Thyroid gland (tissue), 4 donors: ENCODE data around the gene TMEM131L. TPM values are rescaled to one million over a fixed set of nuclear protein-coding genes. Genes with fewer than 3 reads are reported as not detected.
"Not testable (repeated sequence)": the region's sequence is repeated elsewhere in the genome, so short reads cannot be mapped to it uniquely, and the experiment has no call there.

Experiments
- DNase-seq, 2 donors: peaks; one replicate each; pipeline ENCODE4 v3.0.0-alpha.2; 2019
- H3K27ac ChIP-seq, 3 donors: fragments of 200-600 bp; sonication (generic); 1 replicate in 2 of 3; 2 replicates in 1 of 3; pipeline ENCODE4 v1.5.1; 2016 to 2019; ENCODE audit warnings: mild to moderate bottlenecking in 1 of 3, moderate library complexity in 1 of 3
- H3K27me3 ChIP-seq: fragments of 200-600 bp; sonication (generic); one replicate; pipeline ENCODE4 v1.5.1; 2019
- H3K36me3 ChIP-seq, 2 donors: fragments of 200-600 bp; sonication (generic); one replicate each; pipeline ENCODE4 v1.5.1; 2016 to 2019
- H3K4me1 ChIP-seq, 2 donors: fragments of 200-600 bp; sonication (generic); one replicate each; pipeline ENCODE4 v1.5.1; 2017 to 2019
- H3K4me3 ChIP-seq, 3 donors: fragments of 200-600 bp; sonication (generic); replicated peaks in 1 of 3; 1 replicate in 2 of 3; 2 replicates in 1 of 3; pipeline ENCODE4 v1.5.1; 2016; ENCODE audit warnings: mild to moderate bottlenecking in 1 of 3
- H3K9me3 ChIP-seq: fragments of 200-600 bp; sonication (generic); one replicate; pipeline ENCODE4 v1.5.1; 2017
- POLR2A ChIP-seq, 2 donors: fragments of 450-650 bp; IDR thresholded peaks; one replicate each; pipeline ENCODE4 v1.6.1; 2017; ENCODE audit warnings: antibody characterized with exemption in 2 of 2, mild to moderate bottlenecking in 2 of 2, moderate library complexity in 1 of 2
- WGBS, 2 donors: methylation state at CpG; one replicate each; pipeline ENCODE4 v1.1.5; 2017; 5-methylcytosine and 5-hydroxymethylcytosine counted together
- intact Hi-C: fragments of 100-400 bp; cut with DNase I; formaldehyde crosslinking; loops from one replicate; pipeline ENCODE4 v1.15.1; 2023
- total RNA-seq, 4 donors: library from RNA; depleted of rRNA; stranded (reverse); fragments of >200 nt; gene quantifications; one replicate each; pipeline ENCODE4 v1.2.3, GENCODE V29; 2016
- TF ChIP-seq, protein P1 (sequence below), 6 experiments: fragments of 200-600 bp in 3 of 6; fragments of 450-650 bp in 3 of 6; sonication (generic) in 3 of 6; IDR thresholded peaks; one replicate each; pipeline ENCODE4 v1.5.1; 2016 to 2019; ENCODE audit warnings: antibody characterized with exemption in 6 of 6, mild to moderate bottlenecking in 2 of 6, inconsistent platforms in 1 of 6, moderate library complexity in 1 of 6

TMEM131L gene
- total RNA-seq, 4 donors from 2014 or later, result 11.1 to 17.9 (median 16.4) TPM

DNA sequence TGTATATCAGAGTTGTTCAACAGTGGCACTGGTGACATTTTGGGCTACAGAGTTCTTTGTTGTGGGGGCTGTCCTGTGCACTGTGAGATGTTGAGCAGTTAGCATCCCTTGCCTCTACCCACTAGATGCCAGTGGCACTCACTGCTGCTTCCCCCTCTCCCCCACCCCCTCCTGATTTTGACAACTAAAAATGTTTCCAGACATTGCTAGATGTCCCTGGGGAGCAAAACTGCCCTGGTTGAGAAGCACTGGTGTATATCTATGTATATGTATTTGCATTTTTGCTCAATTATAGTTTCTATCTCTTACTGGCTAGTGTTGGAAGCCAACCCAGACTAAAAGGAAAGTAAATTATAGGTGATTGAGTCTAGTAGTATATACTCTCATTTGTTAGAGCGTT lies 2.4 kb downstream of the TMEM131L start:
- Histone ChIP-seq H3K36me3 (no peaks in the 10 kb centered on the region), H3K27me3 (no peaks in the 10 kb centered on the region), H3K27ac (no peak overlapping the region), H3K9me3 (no peaks in the 10 kb centered on the region), H3K4me3 (no peak overlapping the region), H3K4me1 (peaks cover 7 to 25% of the 10 kb centered on the region in 2 donors)
- TF ChIP-seq, protein P1, sequence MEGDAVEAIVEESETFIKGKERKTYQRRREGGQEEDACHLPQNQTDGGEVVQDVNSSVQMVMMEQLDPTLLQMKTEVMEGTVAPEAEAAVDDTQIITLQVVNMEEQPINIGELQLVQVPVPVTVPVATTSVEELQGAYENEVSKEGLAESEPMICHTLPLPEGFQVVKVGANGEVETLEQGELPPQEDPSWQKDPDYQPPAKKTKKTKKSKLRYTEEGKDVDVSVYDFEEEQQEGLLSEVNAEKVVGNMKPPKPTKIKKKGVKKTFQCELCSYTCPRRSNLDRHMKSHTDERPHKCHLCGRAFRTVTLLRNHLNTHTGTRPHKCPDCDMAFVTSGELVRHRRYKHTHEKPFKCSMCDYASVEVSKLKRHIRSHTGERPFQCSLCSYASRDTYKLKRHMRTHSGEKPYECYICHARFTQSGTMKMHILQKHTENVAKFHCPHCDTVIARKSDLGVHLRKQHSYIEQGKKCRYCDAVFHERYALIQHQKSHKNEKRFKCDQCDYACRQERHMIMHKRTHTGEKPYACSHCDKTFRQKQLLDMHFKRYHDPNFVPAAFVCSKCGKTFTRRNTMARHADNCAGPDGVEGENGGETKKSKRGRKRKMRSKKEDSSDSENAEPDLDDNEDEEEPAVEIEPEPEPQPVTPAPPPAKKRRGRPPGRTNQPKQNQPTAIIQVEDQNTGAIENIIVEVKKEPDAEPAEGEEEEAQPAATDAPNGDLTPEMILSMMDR (IDR thresholded peaks at IDR 0.05), result no peak
- TF ChIP-seq POLR2A (IDR thresholded peaks at IDR 0.05), result no peak
- intact Hi-C loops, result loop anchor here (10.0 kb wide), 1 partner anchor 124 kb away; the partner anchor contains the start of gene MND1
- WGBS, 2 donors, result 77 to 82% methylated on average over 1 of the region's 1 CpG
- DNase-seq, result no peak

DNA sequence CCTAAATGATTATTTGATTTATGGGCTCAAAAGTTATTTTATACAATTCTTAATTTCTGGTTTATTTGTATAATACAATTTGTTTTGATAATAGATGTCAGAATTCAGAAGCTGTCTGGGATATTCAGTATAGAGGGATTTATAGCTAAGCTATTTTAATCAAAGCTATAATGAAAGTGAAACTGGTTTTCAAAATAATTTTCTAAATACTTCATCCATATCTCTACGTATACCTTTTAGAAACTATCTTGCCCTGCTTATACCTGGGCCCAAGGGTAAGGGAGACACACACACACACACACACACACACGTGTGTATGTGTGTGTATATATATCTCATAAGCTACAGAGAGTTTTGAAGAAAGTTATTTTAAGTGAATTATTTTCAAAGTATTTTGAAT lies 2.9 kb downstream of the TMEM131L start:
- no peak overlapping the region for H3K4me3 ChIP-seq

DNA sequence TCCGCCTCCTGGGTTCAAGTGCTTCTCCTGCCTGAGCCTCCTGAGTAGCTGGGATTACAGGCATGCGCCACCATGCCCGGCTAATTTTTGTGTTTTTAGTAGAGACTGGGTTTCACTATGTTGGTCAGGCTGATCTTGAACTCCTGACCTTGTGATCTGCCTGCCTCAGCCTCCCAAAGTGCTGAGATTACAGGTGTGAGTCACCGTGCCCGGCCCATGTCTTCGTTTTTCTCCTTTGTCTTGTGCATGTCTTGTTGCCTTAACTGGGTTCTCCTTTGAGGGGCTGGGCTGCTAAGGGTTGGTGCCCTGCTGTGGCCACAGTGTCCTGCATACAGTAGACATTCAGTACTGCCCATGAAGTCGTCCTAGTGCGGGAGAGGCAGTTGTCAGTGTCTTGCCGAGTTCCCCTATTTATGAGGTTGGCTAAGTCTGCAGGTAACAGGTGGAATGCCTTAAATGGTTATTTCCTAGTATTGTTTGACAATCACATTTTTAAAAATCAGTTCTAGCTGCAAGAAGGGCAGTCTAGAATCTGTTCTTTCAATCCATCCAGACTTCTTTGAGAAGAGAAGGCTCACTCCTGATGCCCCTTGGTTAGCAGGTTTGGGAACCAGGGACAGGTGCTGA lies 5.0 kb downstream of the TMEM131L start:
- H3K27me3 ChIP-seq, H3K4me3 ChIP-seq, DNase-seq, H3K27ac ChIP-seq, H3K36me3 ChIP-seq, H3K9me3 ChIP-seq, intact Hi-C loops: not testable (repeated sequence)
- WGBS, 2 donors, result 86 to 94% methylated on average over 8 to 9 of the region's 9 CpGs
- H3K4me1 ChIP-seq, result peaks cover 7 to 14% of the 10 kb centered on the region in 2 donors

More for the DNA sequence above, 2.9 kb downstream of the TMEM131L start:
- Histone ChIP-seq H3K9me3 (no peaks in the 10 kb centered on the region), H3K4me1 (peaks cover 7 to 23% of the 10 kb centered on the region in 2 donors), H3K27ac (no peak overlapping the region), H3K36me3 (no peaks in the 10 kb centered on the region), H3K27me3 (no peaks in the 10 kb centered on the region)
- DNase-seq, result no peak
- intact Hi-C loops, result loop anchor here (10.0 kb wide), 1 partner anchor 124 kb away; the partner anchor contains the start of gene MND1
- TF ChIP-seq, protein P1 (IDR thresholded peaks at IDR 0.05), result no peak
- no peak for TF ChIP-seq POLR2A (IDR thresholded peaks at IDR 0.05)
- WGBS, 2 donors, result 55 to 83% methylated on average over 2 of the region's 2 CpGs

DNA sequence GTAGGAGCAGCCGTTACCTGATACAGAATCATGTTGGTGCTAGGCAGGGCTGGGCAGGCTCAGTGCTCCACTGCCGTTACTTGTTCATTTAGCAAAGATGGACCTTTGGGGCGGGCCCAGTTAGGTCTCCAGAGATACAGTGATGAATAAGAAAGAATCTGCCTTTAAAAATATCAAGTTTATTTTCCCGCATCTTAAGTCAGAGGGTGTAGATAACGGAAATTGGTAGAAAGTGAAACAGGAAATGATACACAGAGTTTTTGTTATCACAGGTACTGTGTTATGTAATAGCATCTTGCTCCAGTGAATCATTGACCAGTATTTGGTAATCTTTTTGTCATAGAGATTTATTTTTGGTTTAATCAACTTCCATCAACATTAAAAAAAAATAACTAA lies 5.5 kb downstream of the TMEM131L start:
- no peak overlapping the region for H3K27ac ChIP-seq
- intact Hi-C loops, result no loop called here
- no peak overlapping the region for H3K4me3 ChIP-seq
- peaks cover 7 to 14% of the 10 kb centered on the region in 2 donors for H3K4me1 ChIP-seq
- TF ChIP-seq, protein P1 (IDR thresholded peaks at IDR 0.05), result no peak
- TF ChIP-seq POLR2A (IDR thresholded peaks at IDR 0.05), result no peak
- 79 to 85% methylated on average over 5 of the region's 5 CpGs for WGBS, 2 donors
- DNase-seq, result no peak
- H3K27me3 ChIP-seq, result no peaks in the 10 kb centered on the region
- H3K9me3 ChIP-seq, result no peaks in the 10 kb centered on the region
- no peaks in the 10 kb centered on the region for H3K36me3 ChIP-seq

DNA sequence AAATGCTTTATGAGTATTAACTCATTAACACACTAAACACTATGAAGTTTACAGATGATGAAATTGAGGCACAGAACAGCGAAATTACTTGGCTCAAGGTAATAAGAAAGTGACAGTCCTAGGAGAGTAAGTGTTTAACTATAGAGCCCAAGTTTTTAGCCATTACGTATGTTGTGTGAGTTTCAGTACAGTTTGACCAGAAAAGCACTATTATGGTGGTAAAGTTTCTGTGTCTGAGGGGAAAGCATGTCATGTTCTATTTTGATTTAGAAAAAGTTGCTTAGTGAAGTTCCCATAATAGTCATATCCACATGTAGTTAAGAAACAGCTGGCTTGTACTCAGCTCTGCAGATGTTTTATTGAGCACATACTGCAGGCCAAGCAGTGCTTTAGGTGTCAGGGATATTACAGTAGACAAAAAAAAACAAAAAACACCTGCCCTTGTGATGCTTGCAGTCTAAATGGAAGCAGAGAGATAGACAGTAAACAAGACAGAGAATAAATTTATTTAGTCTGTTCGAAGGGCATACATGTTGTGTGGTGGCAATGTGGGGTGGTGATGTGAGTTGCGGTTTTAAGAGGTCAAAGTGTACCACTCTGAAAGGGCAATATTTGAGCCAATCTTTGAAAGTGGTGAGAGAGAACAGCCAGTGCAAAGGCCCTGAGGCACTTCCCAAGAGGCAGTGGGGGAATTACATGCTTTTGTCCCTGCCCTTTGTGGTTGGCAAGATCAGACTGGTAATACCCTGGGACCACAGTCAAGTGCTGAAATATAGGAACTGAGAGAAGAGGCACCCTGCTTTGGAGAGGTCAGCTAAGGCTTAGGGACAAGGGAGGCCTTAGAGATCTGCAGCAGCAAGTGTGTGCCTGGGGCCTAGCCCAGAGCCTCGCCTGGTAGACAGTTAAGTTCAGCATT lies 6.2 kb downstream of the TMEM131L start:
- no peak for TF ChIP-seq POLR2A (IDR thresholded peaks at IDR 0.05)
- TF ChIP-seq, protein P1 (IDR thresholded peaks at IDR 0.05), result no peak
- Histone ChIP-seq H3K36me3 (no peaks in the 10 kb centered on the region), H3K4me3 (no peak overlapping the region), H3K27ac (no peak overlapping the region), H3K9me3 (no peaks in the 10 kb centered on the region), H3K27me3 (no peaks in the 10 kb centered on the region), H3K4me1 (peaks cover 6 to 14% of the 10 kb centered on the region in 2 donors)
- DNase-seq, result no peak
- WGBS, 2 donors, result 97 to 98% methylated on average over 5 of the region's 5 CpGs
- intact Hi-C loops, result no loop called here
